Peyer's patch (tissue), 4 donors: ENCODE results near the gene TMEM145. TPM values are rescaled to one million over a fixed set of nuclear protein-coding genes. Genes with fewer than 3 reads are reported as not detected.

Source experiments
- DNase-seq, 3 donors: peaks; one replicate each; pipeline ENCODE4 v3.0.0-alpha.2; 2017 to 2019
- H3K27ac ChIP-seq, 4 donors: fragments of 200-600 bp; sonication (generic); one replicate each; pipeline ENCODE4 v1.5.1; 2016 to 2019
- H3K27me3 ChIP-seq, 2 donors: fragments of 200-600 bp; sonication (generic); one replicate each; pipeline ENCODE4 v1.5.1; 2019
- H3K36me3 ChIP-seq, 3 donors: fragments of 200-600 bp; sonication (generic); one replicate each; pipeline ENCODE4 v1.5.1; 2016 to 2019
- H3K4me1 ChIP-seq, 4 donors: fragments of 200-600 bp; sonication (generic); one replicate each; pipeline ENCODE4 v1.5.1; 2016 to 2019
- H3K4me3 ChIP-seq, 4 donors: fragments of 200-600 bp; sonication (generic); 1 replicate in 3 of 4; 2 replicates in 1 of 4; pipeline ENCODE4 v1.5.1; 2016 to 2019; ENCODE audit warnings: mild to moderate bottlenecking in 1 of 4
- H3K9me3 ChIP-seq, 4 donors: fragments of 200-600 bp; sonication (generic); one replicate each; pipeline ENCODE4 v1.5.1; 2016 to 2019; ENCODE audit warnings: mild to moderate bottlenecking in 1 of 4
- CTCF ChIP-seq, 6 experiments: fragments of 450-650 bp in 4 of 6; fragments of 200-600 bp in 2 of 6; sonication (generic) in 1 of 6; IDR thresholded peaks; one replicate each; pipeline ENCODE4 v1.5.1; 2017 to 2019; ENCODE audit warnings: antibody characterized with exemption in 6 of 6, mild to moderate bottlenecking in 3 of 6, moderate library complexity in 1 of 6
- POLR2A ChIP-seq, 2 donors: fragments of 450-650 bp; IDR thresholded peaks; one replicate each; pipeline ENCODE4 v1.5.1; 2017; ENCODE audit warnings: antibody characterized with exemption in 2 of 2, mild to moderate bottlenecking in 2 of 2, moderate library complexity in 2 of 2
- total RNA-seq, 4 donors: library from RNA; depleted of rRNA; stranded (reverse); fragments of >200 nt; gene quantifications; one replicate each; pipeline ENCODE4 v1.1.0, GENCODE V29; 2016

TMEM145 gene
- total RNA-seq, 4 donors from 2014 or later: not detected

GRCh38 chr19:42306646-42307045, 6.5 kb upstream of the TMEM145 start:
- H3K27ac ChIP-seq: no peak overlapping the region
- no peaks in the 10 kb centered on the region for H3K9me3 ChIP-seq
- no peaks in the 10 kb centered on the region for H3K36me3 ChIP-seq
- no peak for DNase-seq
- TF ChIP-seq POLR2A (IDR thresholded peaks at IDR 0.05): no peak
- no peak for TF ChIP-seq CTCF (IDR thresholded peaks at IDR 0.05)
- H3K4me3 ChIP-seq: no peak overlapping the region
- no peaks in the 10 kb centered on the region for H3K27me3 ChIP-seq
- peaks cover 0 to 11% (median 0%) of the 10 kb centered on the region in 4 donors for H3K4me1 ChIP-seq

DNA sequence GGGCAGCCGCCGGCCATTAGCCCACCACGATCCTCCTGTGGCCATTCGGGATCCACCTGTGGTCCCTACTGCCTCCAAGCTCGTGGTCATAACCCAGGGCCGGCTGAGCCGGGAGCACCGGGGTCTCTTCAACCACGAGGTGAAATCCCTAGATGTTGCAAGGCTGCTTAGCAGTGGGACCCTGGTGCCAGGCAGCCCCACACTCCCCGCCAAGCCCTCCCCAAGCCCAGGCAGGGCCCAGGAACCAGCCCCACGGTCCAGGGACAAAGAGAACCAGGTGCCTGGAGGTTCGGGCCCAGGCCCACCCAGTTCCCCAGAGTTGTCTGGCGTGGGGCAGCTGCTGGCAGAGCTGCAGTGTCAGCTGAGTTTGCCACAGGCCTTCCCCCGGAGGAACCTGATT, 3.4 kb upstream of the TMEM145 start:
- Histone ChIP-seq H3K27me3 (peaks cover 0 to 3% of the 10 kb centered on the region in 2 donors), H3K9me3 (peaks cover 0 to 3% (median 0%) of the 10 kb centered on the region in 4 donors), H3K4me1 (peaks cover 0 to 14% (median 7%) of the 10 kb centered on the region in 4 donors), H3K36me3 (no peaks in the 10 kb centered on the region), H3K4me3 (no peak overlapping the region), H3K27ac (no peak overlapping the region)
- DNase-seq: no peak
- no peak for TF ChIP-seq POLR2A (IDR thresholded peaks at IDR 0.05)

- Histone ChIP-seq H3K9me3 (peaks cover 0 to 3% (median 0%) of the 10 kb centered on the region in 4 donors), H3K27me3 (peaks cover 0 to 3% of the 10 kb centered on the region in 2 donors), H3K36me3 (no peaks in the 10 kb centered on the region), H3K4me3 (no peak overlapping the region), H3K4me1 (peaks cover 0 to 14% (median 7%) of the 10 kb centered on the region in 4 donors), H3K27ac (no peak overlapping the region)
- DNase-seq: no peak
- no peak for TF ChIP-seq POLR2A (IDR thresholded peaks at IDR 0.05)
- no peak for TF ChIP-seq CTCF (IDR thresholded peaks at IDR 0.05)
These were observed 1.5 kb upstream of the TMEM145 start for GRCh38 chr19:42311657-42312056.

- H3K4me1 ChIP-seq: peaks cover 0 to 14% (median 7%) of the 10 kb centered on the region in 4 donors
- H3K27me3 ChIP-seq: peaks cover 0 to 3% of the 10 kb centered on the region in 2 donors
- TF ChIP-seq CTCF (IDR thresholded peaks at IDR 0.05): no peak
- no peak for TF ChIP-seq POLR2A (IDR thresholded peaks at IDR 0.05)
- peaks cover 0 to 3% (median 0%) of the 10 kb centered on the region in 4 donors for H3K9me3 ChIP-seq
- no peak overlapping the region for H3K4me3 ChIP-seq
- no peaks in the 10 kb centered on the region for H3K36me3 ChIP-seq
- no peak overlapping the region for H3K27ac ChIP-seq
- no peak for DNase-seq
These were observed 739 bp upstream of the TMEM145 start for GRCh38 chr19:42312370-42312769.

- Histone ChIP-seq H3K4me3 (peak overlapping the region in 2 of 4 donors; percentile 59 to 62), H3K27ac (no peak overlapping the region)
- TF ChIP-seq CTCF (IDR thresholded peaks at IDR 0.05) (no peak), POLR2A (IDR thresholded peaks at IDR 0.05) (no peak)
These were observed 989 bp downstream of the TMEM145 start for GRCh38 chr19:42313840-42314755.

DNA sequence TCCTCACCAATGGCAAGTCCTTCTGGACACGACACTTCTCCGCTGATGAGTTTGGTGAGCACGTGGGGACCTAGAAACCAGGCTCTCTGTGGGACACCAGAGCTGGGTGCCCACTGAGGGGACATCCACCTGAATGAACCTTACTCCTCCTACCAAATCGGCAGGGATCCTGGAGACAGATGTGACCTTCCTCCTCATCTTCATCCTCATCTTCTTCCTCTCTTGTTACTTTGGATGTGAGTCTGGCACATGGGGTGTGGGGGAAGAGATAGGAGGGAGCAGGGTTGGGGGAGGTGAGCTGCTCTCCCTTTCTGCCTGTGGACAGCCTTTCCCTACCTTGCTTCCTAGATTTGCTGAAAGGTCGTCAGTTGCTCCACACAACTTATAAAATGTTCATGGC, 1.9 kb downstream of the TMEM145 start:
- Histone ChIP-seq H3K27ac (no peak overlapping the region), H3K27me3 (peaks cover 0 to 3% of the 10 kb centered on the region in 2 donors), H3K4me1 (peaks cover 0 to 14% (median 7%) of the 10 kb centered on the region in 4 donors), H3K4me3 (no peak overlapping the region), H3K9me3 (peaks cover 0 to 3% (median 0%) of the 10 kb centered on the region in 4 donors), H3K36me3 (no peaks in the 10 kb centered on the region)
- DNase-seq: no peak
- TF ChIP-seq CTCF (IDR thresholded peaks at IDR 0.05) (no peak), POLR2A (IDR thresholded peaks at IDR 0.05) (no peak)

More at GRCh38 chr19:42313840-42314755, 989 bp downstream of the TMEM145 start:
- Histone ChIP-seq H3K36me3 (no peaks in the 10 kb centered on the region), H3K9me3 (peaks cover 0 to 3% (median 0%) of the 10 kb centered on the region in 4 donors), H3K4me1 (peaks cover 0 to 14% (median 7%) of the 10 kb centered on the region in 4 donors), H3K27me3 (peaks cover 0 to 3% of the 10 kb centered on the region in 2 donors)
- no peak for DNase-seq
